GM18526 (cell line): Measurements from ENCODE around the gene BMS1.

Experiments
- POLR2A ChIP-seq: IDR thresholded peaks from 3 replicates; pipeline ENCODE4 v1.6.1; 2011; ENCODE audit not compliant: insufficient read length; ENCODE audit errors: extremely low read depth

The BMS1 gene

GRCh38 chr10:42782446-42783180, at the start of gene BMS1:
Gene BMS1, plus strand, starts transcription at chr10:42782795. Its CDS starts 1,600 bp downstream, at chr10:42784395.
- peak; percentile 85 for TF ChIP-seq POLR2A

GRCh38 chr10:42734536-42734935, 48.1 kb upstream of the BMS1 start:
- no peak for TF ChIP-seq POLR2A

- no peak for TF ChIP-seq POLR2A
These were observed 43.9 kb upstream of the BMS1 start for GRCh38 chr10:42738679-42739078.

GRCh38 chr10:42743697-42744096, 38.9 kb upstream of the BMS1 start:
- no peak for TF ChIP-seq POLR2A

- no peak for TF ChIP-seq POLR2A
These were observed 38.4 kb upstream of the BMS1 start for GRCh38 chr10:42744134-42744701.

GRCh38 chr10:42753126-42753506, 29.5 kb upstream of the BMS1 start:
- TF ChIP-seq POLR2A = no peak

GRCh38 chr10:42753507-42754154, 29.0 kb upstream of the BMS1 start:
- TF ChIP-seq POLR2A = no peak

- no peak for TF ChIP-seq POLR2A
These were observed 28.2 kb upstream of the BMS1 start for GRCh38 chr10:42754155-42755027.

GRCh38 chr10:42755028-42755451, 27.6 kb upstream of the BMS1 start:
- TF ChIP-seq POLR2A = no peak

GRCh38 chr10:42755556-42756093, 27.0 kb upstream of the BMS1 start:
- no peak for TF ChIP-seq POLR2A

GRCh38 chr10:42767906-42768305, 14.7 kb upstream of the BMS1 start:
- TF ChIP-seq POLR2A = no peak

GRCh38 chr10:42768581-42769152, 13.9 kb upstream of the BMS1 start:
- no peak for TF ChIP-seq POLR2A

- TF ChIP-seq POLR2A = no peak
These were observed 13.4 kb upstream of the BMS1 start for GRCh38 chr10:42769173-42769572.

GRCh38 chr10:42769673-42770072, 12.9 kb upstream of the BMS1 start:
- TF ChIP-seq POLR2A = no peak

- TF ChIP-seq POLR2A = no peak
These were observed 5.9 kb upstream of the BMS1 start for GRCh38 chr10:42776681-42777080.
